H9 (cell line): ENCODE measurements around the gene DCXR. TPM values are rescaled to one million over a fixed set of nuclear protein-coding genes. Genes with fewer than 3 reads are reported as not detected.

Source experiments
- DNase-seq: peaks from one replicate; pipeline ENCODE4 v3.0.0-alpha.2; 2017
- H2AFZ ChIP-seq: one replicate; pipeline ENCODE4 v1.6.1; 2013; ENCODE audit warnings: mild to moderate bottlenecking, low read length, control low read depth, moderate library complexity
- H2AK5ac ChIP-seq: 2 replicates; pipeline ENCODE4 v1.6.1; 2013; ENCODE audit warnings: low read length, control low read depth, mixed read lengths; ENCODE audit not compliant: insufficient read length
- H2BK120ac ChIP-seq: one replicate; pipeline ENCODE4 v1.6.1; 2013; ENCODE audit warnings: low read depth, mild to moderate bottlenecking, low read length, control low read depth, inconsistent platforms; ENCODE audit not compliant: poor library complexity, severe bottlenecking
- H2BK12ac ChIP-seq: 2 replicates; pipeline ENCODE4 v1.6.1; 2013; ENCODE audit warnings: low read length, control low read depth, mixed read lengths, low read depth; ENCODE audit not compliant: insufficient read length
- H2BK15ac ChIP-seq: 2 replicates; pipeline ENCODE4 v1.6.1; 2013; ENCODE audit warnings: low read depth, low read length, control low read depth
- H2BK20ac ChIP-seq: one replicate; pipeline ENCODE4 v1.6.1; 2013; ENCODE audit warnings: low read depth, mild to moderate bottlenecking, low read length, control low read depth, inconsistent platforms; ENCODE audit not compliant: poor library complexity, severe bottlenecking
- H2BK5ac ChIP-seq: 2 replicates; pipeline ENCODE4 v1.6.1; 2013; ENCODE audit warnings: low read length, control low read depth, mixed read lengths; ENCODE audit not compliant: insufficient read length
- H3K14ac ChIP-seq: 2 replicates; pipeline ENCODE4 v1.6.1; 2013; ENCODE audit warnings: low read length, control low read depth; ENCODE audit not compliant: insufficient read depth
- H3K18ac ChIP-seq: 2 replicates; pipeline ENCODE4 v1.6.1; 2013; ENCODE audit warnings: low read depth, mild to moderate bottlenecking, mixed read lengths, low read length, control low read depth; ENCODE audit not compliant: insufficient read length
- H3K23ac ChIP-seq: 2 replicates; pipeline ENCODE4 v1.6.1; 2013; ENCODE audit warnings: low read length, control low read depth, mixed read lengths, low read depth; ENCODE audit not compliant: insufficient read length
- H3K23me2 ChIP-seq: 2 replicates; pipeline ENCODE4 v1.6.1; 2013; ENCODE audit warnings: low read depth, mild to moderate bottlenecking, mixed read lengths, low read length, control low read depth; ENCODE audit not compliant: insufficient read length, poor library complexity, severe bottlenecking
- H3K27ac ChIP-seq: 2 replicates; pipeline ENCODE4 v1.5.1; 2013; ENCODE audit warnings: low read length, control low read depth, mixed read lengths, low read depth; ENCODE audit not compliant: insufficient read length
- H3K27me3 ChIP-seq: 2 replicates; pipeline ENCODE4 v1.6.1; 2013; ENCODE audit warnings: low read length, control low read depth, inconsistent platforms; ENCODE audit not compliant: insufficient read depth
- H3K4ac ChIP-seq: 2 replicates; pipeline ENCODE4 v1.6.1; 2013; ENCODE audit warnings: low read depth, mild to moderate bottlenecking, control low read depth, inconsistent platforms, low read length, moderate library complexity
- H3K4me1 ChIP-seq: 2 replicates; pipeline ENCODE4 v1.6.1; 2013; ENCODE audit warnings: low read length, control low read depth, inconsistent platforms; ENCODE audit not compliant: insufficient read depth
- H3K4me2 ChIP-seq: 2 replicates; pipeline ENCODE4 v1.6.1; 2013; ENCODE audit warnings: low read length, control low read depth, mixed read lengths; ENCODE audit not compliant: insufficient read length, insufficient read depth
- H3K56ac ChIP-seq: 2 replicates; pipeline ENCODE4 v1.6.1; 2013; ENCODE audit warnings: low read depth, mild to moderate bottlenecking, mixed read lengths, low read length, control low read depth; ENCODE audit not compliant: insufficient read length
- H3K79me1 ChIP-seq: 2 replicates; pipeline ENCODE4 v1.6.1; 2013; ENCODE audit warnings: low read depth, mild to moderate bottlenecking, moderate library complexity, low read length, control low read depth, inconsistent platforms; ENCODE audit not compliant: insufficient read depth, poor library complexity, severe bottlenecking
- H3K79me2 ChIP-seq: 2 replicates; pipeline ENCODE4 v1.6.1; 2013; ENCODE audit warnings: low read length, control low read depth, inconsistent platforms; ENCODE audit not compliant: insufficient read depth
- H3K9ac ChIP-seq: 2 replicates; pipeline ENCODE4 v1.6.1; 2013; ENCODE audit warnings: low read length, control low read depth, mixed read lengths; ENCODE audit not compliant: insufficient read length; ENCODE audit errors: extremely low read depth
- H3K9me3 ChIP-seq: one replicate; pipeline ENCODE4 v1.6.1; 2013; ENCODE audit warnings: low read depth, low read length, inconsistent platforms; ENCODE audit not compliant: control insufficient read depth
- H3T11ph ChIP-seq: one replicate; pipeline ENCODE4 v1.6.1; 2013; ENCODE audit warnings: mild to moderate bottlenecking, low read length, control low read depth, inconsistent platforms
- H4K20me1 ChIP-seq: one replicate; pipeline ENCODE4 v1.6.1; 2013; ENCODE audit not compliant: control insufficient read depth, insufficient read length, insufficient read depth
- H4K5ac ChIP-seq: 2 replicates; pipeline ENCODE4 v1.6.1; 2013; ENCODE audit warnings: low read depth, mild to moderate bottlenecking, mixed read lengths, low read length, control low read depth; ENCODE audit not compliant: insufficient read length
- H4K8ac ChIP-seq: replicated peaks from 2 replicates; pipeline ENCODE4 v1.6.1; 2013; ENCODE audit warnings: low read length, control low read depth, mixed read lengths, low read depth; ENCODE audit not compliant: insufficient read length
- H4K91ac ChIP-seq: 2 replicates; pipeline ENCODE4 v1.6.1; 2013; ENCODE audit warnings: low read depth, mild to moderate bottlenecking, moderate library complexity, mixed read lengths, low read length, control low read depth; ENCODE audit not compliant: insufficient read length
- H3K27ac Mint-ChIP-seq, 3 experiments: 2 replicates in 2 of 3; 3 replicates in 1 of 3; pipeline ENCODE4 v1.8.0; 2020 to 2021; ENCODE audit warnings: mixed read lengths in 3 of 3, mild to moderate bottlenecking in 1 of 3, moderate library complexity in 1 of 3
- H3K27me3 Mint-ChIP-seq: 2 replicates; pipeline ENCODE4 v1.8.0; 2021; ENCODE audit warnings: low read depth, mild to moderate bottlenecking, moderate library complexity, mixed read lengths
- H3K36me3 Mint-ChIP-seq, 3 experiments: 2 replicates in 2 of 3; 3 replicates in 1 of 3; pipeline ENCODE4 v1.8.0; 2020 to 2021; ENCODE audit warnings: low read depth in 3 of 3, mixed read lengths in 3 of 3; ENCODE audit not compliant: insufficient read depth in 1 of 3
- H3K4me1 Mint-ChIP-seq, 2 experiments: 2 replicates each; pipeline ENCODE4 v1.8.0; 2020; ENCODE audit warnings: mixed read lengths in 2 of 2
- H3K4me3 Mint-ChIP-seq, 2 experiments: 2 replicates in 1 of 2; 3 replicates in 1 of 2; pipeline ENCODE4 v1.8.0; 2020 to 2021; ENCODE audit warnings: mild to moderate bottlenecking in 2 of 2, mixed read lengths in 2 of 2, moderate library complexity in 1 of 2
- H3K9me3 Mint-ChIP-seq, 2 experiments: 2 replicates in 1 of 2; 3 replicates in 1 of 2; pipeline ENCODE4 v1.8.0; 2020; ENCODE audit warnings: mild to moderate bottlenecking in 2 of 2, mixed read lengths in 2 of 2, moderate library complexity in 1 of 2
- CTCF ChIP-seq: fragments of 200-600 bp; sonication (generic); conservative IDR thresholded peaks from 3 replicates; pipeline ENCODE4 v1.8.0; 2021; ENCODE audit warnings: antibody characterized with exemption, mild to moderate bottlenecking
- WGBS: extraction: QIAGEN DNeasy Blood & Tissue Kit; methylation state at CpG from one replicate; pipeline ENCODE4 v1.1.7; 2013; ENCODE audit warnings: missing lambda C conversion rate, low lambda C conversion rate, mixed read lengths; ENCODE audit not compliant: insufficient read length; ENCODE audit errors: extremely low coverage; 5-methylcytosine and 5-hydroxymethylcytosine counted together
- total RNA-seq: library from RNA; stranded (reverse); gene quantifications from 2 replicates; pipeline ENCODE4 v1.2.1, GENCODE V29; 2021

Gene DCXR
- total RNA-seq, 1 experiment from 2014 or later: 93.6 TPM

DNA sequence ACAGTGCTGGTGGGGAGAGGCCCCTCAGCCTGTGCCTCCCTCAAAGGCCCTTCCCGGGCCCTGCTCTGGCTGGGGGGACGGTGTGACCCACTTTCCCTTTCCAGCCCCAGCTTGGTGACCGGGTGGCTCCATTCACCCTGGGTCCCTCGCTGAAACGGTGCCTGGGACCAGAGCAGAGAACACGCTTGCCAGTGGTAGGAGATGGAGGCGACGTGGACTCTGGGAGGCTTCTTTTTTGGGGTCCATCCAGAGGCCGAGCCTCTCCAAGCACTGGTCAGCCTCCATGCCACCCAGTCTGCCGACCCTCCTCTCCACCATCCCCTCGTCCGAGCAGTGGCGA is 22.6 kb downstream of the DCXR start:
- Mint-ChIP-seq H3K27ac (no peak overlapping the region), H3K36me3 (peaks cover 2 to 8% (median 3%) of the 10 kb centered on the region in 3 experiments; a peak in 4 of 7 replicates), H3K27me3 (no peaks in the 10 kb centered on the region), H3K4me1 (0 out of 4 replicates have a peak, but pooled peaks cover 0 to 2% of the 10 kb centered on the region in 2 experiments), H3K4me3 (no peak overlapping the region), H3K9me3 (no peaks in the 10 kb centered on the region)
- Histone ChIP-seq H4K91ac (no peak overlapping the region), H4K5ac (no peak overlapping the region), H4K20me1 (no peaks in the 10 kb centered on the region), H2BK12ac (no peak overlapping the region), H4K8ac (no peak overlapping the region), H3T11ph (no peak overlapping the region), H3K56ac (no peak overlapping the region), H3K4me2 (no peak overlapping the region), H3K79me1 (no peaks in the 10 kb centered on the region), H2AFZ (no peak overlapping the region), H3K27me3 (no peaks in the 10 kb centered on the region), H2BK5ac (no peak overlapping the region), H2AK5ac (no peak overlapping the region), H3K23me2 (no peaks in the 10 kb centered on the region), H3K18ac (no peak overlapping the region), H3K23ac (no peak overlapping the region), H2BK120ac (no peak overlapping the region), H3K9ac (no peak overlapping the region), H3K4ac (no peak overlapping the region), H3K79me2 (no peaks in the 10 kb centered on the region), H2BK15ac (no peak overlapping the region), H3K9me3 (no peaks in the 10 kb centered on the region), H2BK20ac (no peak overlapping the region), H3K27ac (no peak overlapping the region), H3K4me1 (no peaks in the 10 kb centered on the region), H3K14ac (no peak overlapping the region)
- DNase-seq: no peak
- TF ChIP-seq CTCF: no peak
- no CpG with 5 or more reads among the region's 13 CpGs for WGBS
